Upper lobe of left lung (tissue), 6 donors: ENCODE results near the gene OOSP2. TPM values are rescaled to one million over a fixed set of nuclear protein-coding genes. Genes with fewer than 3 reads are reported as not detected.
"Not testable (repeated sequence)": the region's sequence is repeated elsewhere in the genome, so short reads cannot be mapped to it uniquely, and the experiment has no call there.

Source experiments
- ATAC-seq, 2 donors: fragments of 200-7000 bp; cut with Tn5 transposase; one replicate each; pipeline ENCODE4 v1.9.1; 2022; ENCODE audit warnings: mild to moderate bottlenecking in 2 of 2, moderate library complexity in 2 of 2; ENCODE audit not compliant: low FRiP score in 2 of 2
- DNase-seq, 2 donors: peaks; one replicate each; pipeline ENCODE4 v3.0.0-alpha.2; 2019 to 2020
- H3K27ac ChIP-seq, 4 donors: fragments of 200-600 bp; sonication (generic); one replicate each; pipeline ENCODE4 v1.5.1; 2016 to 2019
- H3K27me3 ChIP-seq, 4 donors: fragments of 200-600 bp; sonication (generic); one replicate each; pipeline ENCODE4 v1.5.1; 2017 to 2019
- H3K36me3 ChIP-seq, 4 donors: fragments of 200-600 bp; sonication (generic); one replicate each; pipeline ENCODE4 v1.5.1; 2016 to 2019
- H3K4me1 ChIP-seq, 4 donors: fragments of 200-600 bp; sonication (generic); one replicate each; pipeline ENCODE4 v1.5.1; 2018 to 2019
- H3K4me3 ChIP-seq, 4 donors: fragments of 200-600 bp; sonication (generic); one replicate each; pipeline ENCODE4 v1.5.1; 2017 to 2019; ENCODE audit warnings: mild to moderate bottlenecking in 2 of 4, moderate library complexity in 1 of 4
- H3K9me3 ChIP-seq, 4 donors: fragments of 200-600 bp; sonication (generic); one replicate each; pipeline ENCODE4 v1.5.1; 2018 to 2019
- CTCF ChIP-seq, 6 experiments: fragments of 450-650 bp in 4 of 6; fragments of 200-600 bp in 2 of 6; sonication (generic) in 2 of 6; IDR thresholded peaks; one replicate each; pipeline ENCODE4 v1.5.1; 2016 to 2019; ENCODE audit warnings: antibody characterized with exemption in 6 of 6
- EP300 ChIP-seq, 4 donors: sonication (generic); formaldehyde crosslinking; IDR thresholded peaks; one replicate each; pipeline ENCODE4 v1.5.1; 2017; ENCODE audit warnings: antibody characterized with exemption in 4 of 4, control low read depth in 2 of 4
- POLR2A ChIP-seq, 4 donors: fragments of 450-650 bp; IDR thresholded peaks; one replicate each; pipeline ENCODE4 v1.5.1; 2016 to 2017; ENCODE audit warnings: antibody characterized with exemption in 4 of 4, mild to moderate bottlenecking in 2 of 4
- POLR2AphosphoS5 ChIP-seq, 2 donors: sonication (generic); formaldehyde crosslinking; IDR thresholded peaks; one replicate each; pipeline ENCODE4 v1.5.1; 2017; ENCODE audit warnings: antibody characterized with exemption in 2 of 2
- WGBS, 2 donors: methylation state at CpG; one replicate each; pipeline ENCODE4 v1.1.5; 2017 to 2018; 5-methylcytosine and 5-hydroxymethylcytosine counted together
- total RNA-seq, 6 donors: library from RNA; depleted of rRNA in 4 of 6; stranded (reverse); fragments of >200 nt in 4 of 6; gene quantifications; one replicate each; pipeline versions ENCODE4 v1.1.0 to v1.2.1, GENCODE V29; 2016 to 2021
- donor health status: DM: no; HTN: no; CAD: no; lungs with moderate emphysema.
- donor health status: DM: no; HTN: yes; CAD: no; lungs with severe emphysema.

Gene OOSP2
- total RNA-seq, 6 donors from 2014 or later, result not detected

GRCh38 chr11:60003729-60004128 is 36.5 kb upstream of the OOSP2 start:
- no peaks in the 10 kb centered on the region for H3K36me3 ChIP-seq
- no peak for ATAC-seq
- TF ChIP-seq POLR2AphosphoS5 (IDR thresholded peaks at IDR 0.05) (no peak), POLR2A (IDR thresholded peaks at IDR 0.05) (no peak), EP300 (IDR thresholded peaks at IDR 0.05) (no peak), CTCF (IDR thresholded peaks at IDR 0.05) (no peak)
- H3K4me1 ChIP-seq, result no peaks in the 10 kb centered on the region
- no peak overlapping the region for H3K27ac ChIP-seq
- no peak overlapping the region for H3K4me3 ChIP-seq
- H3K27me3 ChIP-seq, result no peaks in the 10 kb centered on the region
- no peaks in the 10 kb centered on the region for H3K9me3 ChIP-seq
- DNase-seq, result no peak
- 71 to 85% methylated on average over 2 of the region's 2 CpGs for whole genome bisulfite sequencing, 2 donors

GRCh38 chr11:60005360-60005759 is 34.8 kb upstream of the OOSP2 start:
- H3K27ac ChIP-seq, result no peak overlapping the region
- H3K27me3 ChIP-seq, result no peaks in the 10 kb centered on the region
- no peaks in the 10 kb centered on the region for H3K36me3 ChIP-seq
- no peaks in the 10 kb centered on the region for H3K9me3 ChIP-seq
- no peak overlapping the region for H3K4me3 ChIP-seq
- ATAC-seq (no peak), DNase-seq (no peak)
- WGBS, 2 donors, result 40 to 91% methylated on average over 1 of the region's 1 CpG
- no peaks in the 10 kb centered on the region for H3K4me1 ChIP-seq
- TF ChIP-seq POLR2AphosphoS5 (IDR thresholded peaks at IDR 0.05) (no peak), EP300 (IDR thresholded peaks at IDR 0.05) (no peak), CTCF (IDR thresholded peaks at IDR 0.05) (no peak), POLR2A (IDR thresholded peaks at IDR 0.05) (no peak)

GRCh38 chr11:60016881-60017280 is 23.3 kb upstream of the OOSP2 start, which contains the start of gene OOSP4B:
Gene OOSP4B (plus strand): TSS chr11:60017181.
- no peaks in the 10 kb centered on the region for H3K27me3 ChIP-seq
- H3K4me3 ChIP-seq, result no peak within 1 kb of the TSS
- 86 to 100% methylated on average over 1 of the region's 1 CpG for WGBS, 2 donors
- no peaks in the 10 kb centered on the region for H3K9me3 ChIP-seq
- TF ChIP-seq POLR2AphosphoS5 (IDR thresholded peaks at IDR 0.05) (no peak), POLR2A (IDR thresholded peaks at IDR 0.05) (no peak), CTCF (IDR thresholded peaks at IDR 0.05) (no peak), EP300 (IDR thresholded peaks at IDR 0.05) (no peak)
- no peaks in the 10 kb centered on the region for H3K36me3 ChIP-seq
- no peaks in the 10 kb centered on the region for H3K4me1 ChIP-seq
- ATAC-seq, result no peak
- H3K27ac ChIP-seq, result no peak within 1 kb of the TSS
- DNase-seq, result no peak

GRCh38 chr11:60018058-60018457 is 22.2 kb upstream of the OOSP2 start:
- DNase-seq (no peak), ATAC-seq (no peak)
- 60 to 64% methylated on average over 8 of the region's 8 CpGs for WGBS, 2 donors
- H3K27ac ChIP-seq, result no peak overlapping the region
- H3K9me3 ChIP-seq, result no peaks in the 10 kb centered on the region
- no peak for TF ChIP-seq EP300 (IDR thresholded peaks at IDR 0.05)
- TF ChIP-seq POLR2AphosphoS5 (IDR thresholded peaks at IDR 0.05), result no peak
- no peak for TF ChIP-seq CTCF (IDR thresholded peaks at IDR 0.05)
- TF ChIP-seq POLR2A (IDR thresholded peaks at IDR 0.05), result no peak
- no peaks in the 10 kb centered on the region for H3K4me1 ChIP-seq
- no peak overlapping the region for H3K4me3 ChIP-seq
- no peaks in the 10 kb centered on the region for H3K36me3 ChIP-seq
- H3K27me3 ChIP-seq, result no peaks in the 10 kb centered on the region

- DNase-seq, result peak in 1 of 2 donors; percentile 76
- H3K9me3 ChIP-seq, H3K27ac ChIP-seq, H3K27me3 ChIP-seq, H3K4me3 ChIP-seq, ATAC-seq, H3K4me1 ChIP-seq, H3K36me3 ChIP-seq: not testable (repeated sequence)
- 95 to 97% methylated on average over 9 to 18 of the region's 27 CpGs for WGBS, 2 donors
These were observed 19.8 kb upstream of the OOSP2 start for GRCh38 chr11:60020376-60020775.
